Measurements from ENCODE around the gene CDSN. TPM values are rescaled to one million over a fixed set of nuclear protein-coding genes. Genes with fewer than 3 reads are reported as not detected.

The CDSN gene
- total RNA-seq, 4 donors from 2014 or later = 0.13 TPM; not detected in 3

DNA sequence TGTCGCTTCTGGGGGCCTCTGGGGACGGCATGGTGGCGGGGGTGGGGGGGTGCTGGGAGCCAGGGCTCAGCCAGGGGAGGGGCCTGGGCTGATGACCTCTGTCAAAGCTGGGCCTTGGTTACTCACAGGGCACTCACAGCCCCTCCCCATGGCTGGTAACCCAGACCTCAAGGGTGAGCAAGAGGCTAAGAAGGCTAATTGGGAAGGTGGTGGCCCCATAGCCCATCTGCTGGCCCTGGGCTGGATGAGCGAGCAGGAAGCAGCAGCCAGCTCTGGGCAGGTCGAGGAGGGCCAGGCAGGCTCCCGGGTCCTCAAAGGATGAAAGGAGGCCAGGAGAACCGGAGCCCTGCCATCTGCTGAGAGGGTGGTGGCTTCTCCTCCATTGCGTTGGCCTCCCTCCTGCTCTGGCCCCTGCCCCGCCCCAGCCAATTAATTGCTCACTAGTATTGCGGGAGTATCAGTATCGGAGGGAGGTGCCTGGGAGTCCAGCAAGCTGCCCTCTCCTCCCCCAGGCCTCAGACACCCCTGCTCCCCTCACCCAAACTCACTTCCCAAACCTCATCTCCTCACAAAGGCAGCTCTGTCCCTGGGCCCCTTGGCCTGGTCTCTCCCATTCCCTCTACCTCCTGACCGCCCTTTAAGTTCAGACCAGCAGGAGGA, 1.0 kb upstream of the CDSN start:
- Histone ChIP-seq H3K4me1 (peaks cover 4 to 64% (median 19%) of the 10 kb centered on the region in 3 donors), H3K36me3 (no peaks in the 10 kb centered on the region), H3K27ac (no peak overlapping the region), H3K9me3 (no peaks in the 10 kb centered on the region), H3K4me3 (no peak overlapping the region), H3K27me3 (no peaks in the 10 kb centered on the region)
- DNase-seq = no peak
- TF ChIP-seq, protein P1, sequence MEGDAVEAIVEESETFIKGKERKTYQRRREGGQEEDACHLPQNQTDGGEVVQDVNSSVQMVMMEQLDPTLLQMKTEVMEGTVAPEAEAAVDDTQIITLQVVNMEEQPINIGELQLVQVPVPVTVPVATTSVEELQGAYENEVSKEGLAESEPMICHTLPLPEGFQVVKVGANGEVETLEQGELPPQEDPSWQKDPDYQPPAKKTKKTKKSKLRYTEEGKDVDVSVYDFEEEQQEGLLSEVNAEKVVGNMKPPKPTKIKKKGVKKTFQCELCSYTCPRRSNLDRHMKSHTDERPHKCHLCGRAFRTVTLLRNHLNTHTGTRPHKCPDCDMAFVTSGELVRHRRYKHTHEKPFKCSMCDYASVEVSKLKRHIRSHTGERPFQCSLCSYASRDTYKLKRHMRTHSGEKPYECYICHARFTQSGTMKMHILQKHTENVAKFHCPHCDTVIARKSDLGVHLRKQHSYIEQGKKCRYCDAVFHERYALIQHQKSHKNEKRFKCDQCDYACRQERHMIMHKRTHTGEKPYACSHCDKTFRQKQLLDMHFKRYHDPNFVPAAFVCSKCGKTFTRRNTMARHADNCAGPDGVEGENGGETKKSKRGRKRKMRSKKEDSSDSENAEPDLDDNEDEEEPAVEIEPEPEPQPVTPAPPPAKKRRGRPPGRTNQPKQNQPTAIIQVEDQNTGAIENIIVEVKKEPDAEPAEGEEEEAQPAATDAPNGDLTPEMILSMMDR (IDR thresholded peaks at IDR 0.05) = no peak
- TF ChIP-seq POLR2A (IDR thresholded peaks at IDR 0.05) = no peak
- 83 to 92% methylated on average over 4 to 5 of the region's 12 CpGs for WGBS, 2 donors
- intact Hi-C loops (cut with DNase I) = no loop called here

DNA sequence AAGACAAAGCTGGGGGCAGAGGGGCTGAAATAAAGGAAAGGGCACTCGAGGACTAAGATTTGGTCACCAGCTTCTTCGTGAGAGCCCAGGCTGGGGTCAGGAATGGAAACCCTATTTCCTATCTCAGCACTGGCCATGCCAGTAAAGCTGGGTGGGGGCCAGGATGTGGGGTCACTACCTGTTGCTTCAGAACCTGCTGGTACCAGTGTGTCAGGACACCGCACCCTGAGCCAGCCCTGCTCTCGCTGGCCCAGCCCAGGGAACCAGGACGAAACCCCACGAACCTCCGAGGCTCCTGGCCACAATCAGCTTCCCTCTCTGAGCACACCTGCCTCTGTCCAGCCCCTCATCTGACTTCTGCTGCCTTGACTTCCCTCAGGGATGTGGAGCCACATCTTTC, 2.1 kb downstream of the CDSN start:
- DNase-seq = no peak
- Histone ChIP-seq H3K9me3 (no peaks in the 10 kb centered on the region), H3K27me3 (no peaks in the 10 kb centered on the region), H3K36me3 (no peaks in the 10 kb centered on the region), H3K27ac (no peak overlapping the region), H3K4me1 (peaks cover 12 to 63% (median 28%) of the 10 kb centered on the region in 3 donors), H3K4me3 (no peak overlapping the region)
- TF ChIP-seq POLR2A (IDR thresholded peaks at IDR 0.05) = no peak
- intact Hi-C loops (cut with DNase I) = no loop called here
- WGBS, 2 donors = 76 to 78% methylated on average over 7 of the region's 7 CpGs

DNA sequence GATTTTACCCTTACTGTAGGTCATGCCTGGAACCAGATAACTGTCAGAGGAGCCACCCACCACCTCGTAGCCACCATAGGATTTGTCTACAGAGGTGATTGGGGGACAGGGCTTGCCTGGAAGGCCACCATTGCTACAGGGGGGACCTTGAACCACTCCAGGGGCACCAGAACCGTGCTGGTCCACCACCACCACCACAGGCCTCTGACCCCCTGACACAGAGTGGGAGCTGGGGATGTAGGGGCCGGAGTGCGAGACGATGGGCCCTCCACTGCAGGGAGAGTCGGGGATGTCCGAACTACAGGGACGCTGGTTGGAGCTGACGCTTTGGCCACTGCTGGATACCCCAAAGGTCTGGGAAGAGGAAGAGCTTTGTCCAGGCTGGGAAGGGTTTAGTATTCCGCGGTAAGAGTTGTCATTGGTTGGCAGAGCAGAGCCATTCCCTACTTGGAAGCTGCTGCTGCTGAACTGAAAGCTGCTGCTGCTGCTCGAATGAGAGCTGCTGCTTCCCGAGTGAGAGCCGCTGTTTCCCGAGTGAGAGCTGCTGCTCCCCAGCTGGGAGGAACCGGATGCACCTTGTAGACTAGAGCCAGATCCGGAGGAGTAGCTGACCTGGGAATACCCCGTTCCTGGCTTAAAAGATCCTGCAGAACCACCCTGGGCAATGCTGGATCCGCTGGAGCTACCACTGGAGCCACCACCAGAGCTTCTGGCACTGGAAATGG, 3.4 kb downstream of the CDSN start:
- H3K4me3 ChIP-seq = peak overlapping the region in 2 of 4 donors; percentile 9 to 33
- 59 to 82% methylated on average over 7 to 18 of the region's 19 CpGs for WGBS, 2 donors

DNA sequence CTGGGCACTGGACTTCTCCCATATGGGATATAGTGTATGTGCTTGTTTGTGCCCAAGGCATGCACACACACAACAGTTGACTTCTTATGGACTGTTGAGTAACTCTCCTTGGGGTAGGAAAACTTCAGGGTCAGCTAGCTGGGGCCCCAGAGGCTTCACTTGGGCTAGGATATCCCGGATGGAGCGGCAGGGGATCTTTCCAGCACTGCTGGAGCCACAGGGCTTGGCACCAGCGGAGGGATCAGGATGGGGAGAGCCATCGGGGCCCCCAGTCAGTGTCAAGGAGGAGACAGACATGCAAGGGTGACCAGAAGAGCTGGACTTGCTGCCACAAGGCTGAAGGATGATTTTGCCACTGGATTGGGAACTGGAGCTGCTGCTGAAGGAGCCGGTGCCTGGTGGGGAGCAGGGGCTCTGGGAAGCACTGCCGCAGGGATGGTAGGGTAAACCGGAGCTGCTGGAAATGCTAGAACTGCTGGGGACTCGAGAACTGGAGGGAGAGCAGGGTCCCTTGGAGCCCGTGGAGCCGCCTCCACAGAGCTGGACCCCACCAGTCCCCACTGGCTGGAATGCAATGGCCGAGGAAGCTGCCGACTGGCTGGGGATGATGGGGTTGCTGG, 4.2 kb downstream of the CDSN start:
- WGBS, 2 donors = 87 to 94% methylated on average over 4 to 5 of the region's 12 CpGs
- DNase-seq = no peak
- Histone ChIP-seq H3K27ac (peak overlapping the region in 1 of 4 donors; percentile 83), H3K27me3 (peaks cover 0 to 1% (median 0%) of the 10 kb centered on the region in 4 donors), H3K4me1 (peaks cover 12 to 52% (median 22%) of the 10 kb centered on the region in 3 donors), H3K36me3 (no peaks in the 10 kb centered on the region), H3K9me3 (no peaks in the 10 kb centered on the region), H3K4me3 (no peak overlapping the region)
- TF ChIP-seq, protein P1 (IDR thresholded peaks at IDR 0.05) = no peak
- TF ChIP-seq POLR2A (IDR thresholded peaks at IDR 0.05) = no peak
- intact Hi-C loops (cut with DNase I) = no loop called here

More for the DNA sequence above, 3.4 kb downstream of the CDSN start:
- no peaks in the 10 kb centered on the region for H3K27me3 ChIP-seq
- TF ChIP-seq POLR2A (IDR thresholded peaks at IDR 0.05) = no peak
- TF ChIP-seq, protein P1 (IDR thresholded peaks at IDR 0.05) = no peak
- no peaks in the 10 kb centered on the region for H3K9me3 ChIP-seq
- intact Hi-C loops (cut with DNase I) = no loop called here
- no peaks in the 10 kb centered on the region for H3K36me3 ChIP-seq
- no peak for DNase-seq
- peaks cover 12 to 52% (median 22%) of the 10 kb centered on the region in 3 donors for H3K4me1 ChIP-seq
- H3K27ac ChIP-seq = peak overlapping the region in 3 of 4 donors; percentile 0 to 63 (median 16)

DNA sequence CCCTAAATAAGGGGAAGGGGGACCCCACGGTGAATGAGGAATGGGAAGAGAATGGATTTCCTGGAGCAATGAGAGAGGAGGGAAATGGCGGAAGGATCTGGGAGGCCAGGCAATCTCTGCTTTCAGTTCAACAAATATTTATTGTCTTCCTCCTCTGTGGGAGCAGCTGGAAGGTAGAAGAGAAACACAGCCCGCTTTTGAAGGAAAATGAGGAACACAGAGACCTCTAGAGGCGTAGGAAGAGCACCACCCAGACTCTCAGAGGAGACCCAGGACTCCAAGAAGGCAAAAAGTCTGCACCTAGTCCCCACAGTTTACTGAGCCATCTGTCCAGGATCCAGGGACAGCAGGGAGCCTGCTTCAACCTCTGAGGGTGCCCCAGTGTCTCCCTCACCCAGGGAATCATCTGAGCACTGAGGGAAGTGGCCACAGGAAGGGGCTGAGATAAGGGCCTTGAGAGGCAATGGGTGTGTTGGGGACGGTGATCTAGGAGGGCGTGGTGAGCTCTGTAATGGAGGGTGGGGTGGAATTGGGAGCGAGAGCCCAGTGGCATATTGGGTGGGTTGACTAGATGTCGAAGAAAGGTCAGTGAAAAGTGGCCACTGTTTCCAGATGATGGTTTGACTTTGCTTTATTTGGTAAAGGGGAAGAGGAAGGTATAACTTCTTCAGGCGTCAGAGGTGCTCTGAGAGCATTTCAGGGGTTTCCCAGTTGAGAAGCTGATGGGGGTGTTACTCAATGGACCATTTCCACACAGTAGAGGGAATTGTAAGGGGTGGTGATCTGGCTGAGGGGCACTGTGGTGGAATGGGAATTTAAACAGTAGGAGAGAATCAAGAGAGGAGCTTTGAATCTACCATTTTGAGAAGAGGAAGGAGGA, 5.0 kb downstream of the CDSN start:
- peak overlapping the region in 3 of 4 donors; percentile 78 to 83 (median 83) for H3K27ac ChIP-seq
- no peaks in the 10 kb centered on the region for H3K36me3 ChIP-seq
- DNase-seq = no peak
- peak overlapping the region in 3 of 4 donors; percentile 28 to 54 (median 34) for H3K4me3 ChIP-seq
- H3K27me3 ChIP-seq = peaks cover 0 to 10% (median 0%) of the 10 kb centered on the region in 4 donors
- H3K9me3 ChIP-seq = no peaks in the 10 kb centered on the region
- H3K4me1 ChIP-seq = peaks cover 12 to 52% (median 22%) of the 10 kb centered on the region in 3 donors
- TF ChIP-seq POLR2A (IDR thresholded peaks at IDR 0.05) = no peak
- TF ChIP-seq, protein P1 (IDR thresholded peaks at IDR 0.05) = peak in 4 of 6 experiments; percentile 15 to 38 (median 20)
- intact Hi-C loops (cut with DNase I) = no loop called here
- 46 to 54% methylated on average over 9 of the region's 9 CpGs for WGBS, 2 donors

Data from esophagus squamous epithelium (tissue), 5 donors.